ENCODE results near the gene RAB9A.

RAB9A gene

GRCh38 chrX:13741695-13742094 lies 52.8 kb downstream of the RAB9A start:
- Histone ChIP-seq H3K9ac (ENCODE audit: low read depth, low read length, poor library complexity, severe bottlenecking) (no peak overlapping the region), H4K20me1 (ENCODE audit: insufficient read depth, low read length, poor library complexity, severe bottlenecking) (no peaks in the 10 kb centered on the region)

GRCh38 chrX:13742397-13743176 lies 53.7 kb downstream of the RAB9A start:
- Histone ChIP-seq H2AFZ (ENCODE audit: low read length) (no peak overlapping the region), H3K79me2 (ENCODE audit: insufficient read depth, low read length) (peaks cover 4% of the 10 kb centered on the region; the same call in 1 of the 2 replicates), H3F3A (ENCODE audit: low read depth) (no peaks in the 10 kb centered on the region), H3K4me1 (ENCODE audit: insufficient read depth, low read length, poor library complexity, severe bottlenecking) (peaks cover 1% of the 10 kb centered on the region), H3K36me3 (ENCODE audit: insufficient read depth, low read length) (peaks cover 13% of the 10 kb centered on the region; the same call in 1 of the 2 replicates), H3K9me3 (ENCODE audit: insufficient read depth, low read depth, low read length) (no peaks in the 10 kb centered on the region), H3K27me3 (ENCODE audit: insufficient read depth, low read length, poor library complexity, severe bottlenecking) (no peaks in the 10 kb centered on the region), H3K4me3 (ENCODE audit: low read length, poor library complexity, severe bottlenecking) (no peak overlapping the region), H3K4me2 (ENCODE audit: low read depth, low read length, poor library complexity, severe bottlenecking) (peak overlapping the region; percentile 8), H3K9ac (ENCODE audit: low read depth, low read length, poor library complexity, severe bottlenecking) (no peak overlapping the region), H3K9me2 (replicated peaks; ENCODE audit: low read depth, low read length) (no peaks in the 10 kb centered on the region), H4K20me1 (ENCODE audit: insufficient read depth, low read length, poor library complexity, severe bottlenecking) (no peaks in the 10 kb centered on the region)
- TF ChIP-seq CTCF (conservative IDR thresholded peaks at IDR 0.05; ENCODE audit: low read length) (no peak), EZH2phosphoT487 (IDR thresholded peaks at IDR 0.05; ENCODE audit: borderline replicate concordance) (no peak)

More at GRCh38 chrX:13741695-13742094, 52.8 kb downstream of the RAB9A start:
- no peaks in the 10 kb centered on the region for H3K9me2 ChIP-seq (replicated peaks; ENCODE audit: low read depth, low read length)
- H2AFZ ChIP-seq (ENCODE audit: low read length): no peak overlapping the region
- H3K4me3 ChIP-seq (ENCODE audit: low read length, poor library complexity, severe bottlenecking): no peak overlapping the region
- H3K27me3 ChIP-seq (ENCODE audit: insufficient read depth, low read length, poor library complexity, severe bottlenecking): no peaks in the 10 kb centered on the region
- no peaks in the 10 kb centered on the region for H3F3A ChIP-seq (ENCODE audit: low read depth)
- peaks cover 6% of the 10 kb centered on the region; the same call in 1 of the 2 replicates for H3K36me3 ChIP-seq (ENCODE audit: insufficient read depth, low read length)
- H3K79me2 ChIP-seq (ENCODE audit: insufficient read depth, low read length): peaks cover 11% of the 10 kb centered on the region
- TF ChIP-seq EZH2phosphoT487 (IDR thresholded peaks at IDR 0.05; ENCODE audit: borderline replicate concordance) (no peak), CTCF (conservative IDR thresholded peaks at IDR 0.05; ENCODE audit: low read length) (no peak)
- H3K9me3 ChIP-seq (ENCODE audit: insufficient read depth, low read depth, low read length): no peaks in the 10 kb centered on the region
- no peak overlapping the region for H3K4me2 ChIP-seq (ENCODE audit: low read depth, low read length, poor library complexity, severe bottlenecking)
- peaks cover 6% of the 10 kb centered on the region for H3K4me1 ChIP-seq (ENCODE audit: insufficient read depth, low read length, poor library complexity, severe bottlenecking)

- no peak overlapping the region for H2AFZ ChIP-seq (ENCODE audit: low read length)
- H3K9me3 ChIP-seq (ENCODE audit: insufficient read depth, low read depth, low read length): no peaks in the 10 kb centered on the region
- no peaks in the 10 kb centered on the region for H4K20me1 ChIP-seq (ENCODE audit: insufficient read depth, low read length, poor library complexity, severe bottlenecking)
- no peak overlapping the region for H3K9ac ChIP-seq (ENCODE audit: low read depth, low read length, poor library complexity, severe bottlenecking)
- no peaks in the 10 kb centered on the region for H3K4me1 ChIP-seq (ENCODE audit: insufficient read depth, low read length, poor library complexity, severe bottlenecking)
- no peaks in the 10 kb centered on the region for H3K9me2 ChIP-seq (replicated peaks; ENCODE audit: low read depth, low read length)
- H3K79me2 ChIP-seq (ENCODE audit: insufficient read depth, low read length): no peaks in the 10 kb centered on the region
- no peaks in the 10 kb centered on the region for H3F3A ChIP-seq (ENCODE audit: low read depth)
- TF ChIP-seq EZH2phosphoT487 (IDR thresholded peaks at IDR 0.05; ENCODE audit: borderline replicate concordance) (no peak), CTCF (conservative IDR thresholded peaks at IDR 0.05; ENCODE audit: low read length) (peak; percentile 65)
- peaks cover 25% of the 10 kb centered on the region; the same call in 1 of the 2 replicates for H3K36me3 ChIP-seq (ENCODE audit: insufficient read depth, low read length)
- no peaks in the 10 kb centered on the region for H3K27me3 ChIP-seq (ENCODE audit: insufficient read depth, low read length, poor library complexity, severe bottlenecking)
- no peak overlapping the region for H3K4me3 ChIP-seq (ENCODE audit: low read length, poor library complexity, severe bottlenecking)
- H3K4me2 ChIP-seq (ENCODE audit: low read depth, low read length, poor library complexity, severe bottlenecking): no peak overlapping the region
Observed at GRCh38 chrX:13747836-13748235, 58.9 kb downstream of the RAB9A start.

All from Loucy (cell line).